ENCODE measurements around the gene SFT2D3. TPM values are rescaled to one million over a fixed set of nuclear protein-coding genes. Genes with fewer than 3 reads are reported as not detected.

The SFT2D3 gene
- total and polyA plus RNA-seq, 4 donors: 2.4 to 4.9 (median 4.7) TPM; not detected in 1

DNA sequence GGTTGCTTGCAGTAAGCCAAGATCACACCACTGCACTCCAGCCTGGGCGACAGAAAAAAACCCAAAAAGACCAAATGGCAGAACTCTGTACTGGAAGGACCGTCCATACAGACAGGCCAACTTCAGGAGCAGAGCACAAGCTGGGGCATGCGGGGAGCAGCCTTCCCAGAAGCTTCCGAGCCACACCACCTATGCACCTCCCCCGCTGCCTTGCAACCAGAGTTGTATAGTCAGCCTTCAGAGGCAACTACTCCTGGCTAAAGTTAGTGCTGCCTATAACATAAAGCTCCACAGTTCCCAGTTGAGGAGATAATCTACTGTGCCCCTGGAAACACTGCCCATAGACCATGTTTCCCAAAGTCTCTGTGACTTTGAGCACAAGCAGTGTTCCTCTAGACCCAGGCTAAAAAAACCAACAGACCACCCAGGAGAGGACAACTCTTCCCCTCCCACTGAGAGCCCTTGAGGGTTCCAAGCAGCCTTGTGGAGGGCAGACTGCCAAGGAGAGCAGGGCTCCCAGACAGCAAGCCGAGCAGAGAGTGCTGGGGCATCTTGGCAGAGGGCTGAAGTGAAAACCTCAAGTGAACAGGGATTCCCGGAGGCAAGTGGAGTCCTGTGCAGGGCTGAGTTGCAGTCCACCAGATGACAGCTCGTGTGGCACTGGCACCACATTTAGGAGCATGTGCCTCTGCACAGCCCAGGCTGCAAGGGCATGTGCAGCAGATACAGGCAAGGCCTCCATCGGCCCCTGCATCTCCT, 6.8 kb downstream of the SFT2D3 start:
- peaks cover 8 to 25% (median 18%) of the 10 kb centered on the region in 4 donors for H3K4me1 ChIP-seq (ENCODE audit: control insufficient read depth in 4 of 4, insufficient read depth in 4 of 4, low read length in 3 of 4)
- H3K27me3 ChIP-seq (ENCODE audit: control insufficient read depth in 4 of 4, insufficient read depth in 4 of 4, low read length in 3 of 4): no peaks in the 10 kb centered on the region
- TF ChIP-seq HNF4G (IDR thresholded peaks at IDR 0.05) (no peak), SP1 (IDR thresholded peaks at IDR 0.05) (no peak), YY1 (IDR thresholded peaks at IDR 0.05) (no peak), RAD21 (IDR thresholded peaks at IDR 0.05) (no peak), FOXA2 (IDR thresholded peaks at IDR 0.05) (no peak), HNF4A (conservative IDR thresholded peaks at IDR 0.05) (no peak), EGR1 (IDR thresholded peaks at IDR 0.05; ENCODE audit: low read depth in 2 of 2) (no peak), TAF1 (conservative IDR thresholded peaks at IDR 0.05) (no peak), GABPA (IDR thresholded peaks at IDR 0.05 in 1 of 2, conservative IDR thresholded peaks at IDR 0.05 in 1 of 2) (no peak), FOXA1 (IDR thresholded peaks at IDR 0.05) (no peak), RXRA (IDR thresholded peaks at IDR 0.05) (no peak), NR2F2 (IDR thresholded peaks at IDR 0.05) (no peak)
- TF ChIP-seq, protein P1, sequence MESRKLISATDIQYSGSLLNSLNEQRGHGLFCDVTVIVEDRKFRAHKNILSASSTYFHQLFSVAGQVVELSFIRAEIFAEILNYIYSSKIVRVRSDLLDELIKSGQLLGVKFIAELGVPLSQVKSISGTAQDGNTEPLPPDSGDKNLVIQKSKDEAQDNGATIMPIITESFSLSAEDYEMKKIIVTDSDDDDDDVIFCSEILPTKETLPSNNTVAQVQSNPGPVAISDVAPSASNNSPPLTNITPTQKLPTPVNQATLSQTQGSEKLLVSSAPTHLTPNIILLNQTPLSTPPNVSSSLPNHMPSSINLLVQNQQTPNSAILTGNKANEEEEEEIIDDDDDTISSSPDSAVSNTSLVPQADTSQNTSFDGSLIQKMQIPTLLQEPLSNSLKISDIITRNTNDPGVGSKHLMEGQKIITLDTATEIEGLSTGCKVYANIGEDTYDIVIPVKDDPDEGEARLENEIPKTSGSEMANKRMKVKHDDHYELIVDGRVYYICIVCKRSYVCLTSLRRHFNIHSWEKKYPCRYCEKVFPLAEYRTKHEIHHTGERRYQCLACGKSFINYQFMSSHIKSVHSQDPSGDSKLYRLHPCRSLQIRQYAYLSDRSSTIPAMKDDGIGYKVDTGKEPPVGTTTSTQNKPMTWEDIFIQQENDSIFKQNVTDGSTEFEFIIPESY (IDR thresholded peaks at IDR 0.05): no peak
- TF ChIP-seq, protein P2, sequence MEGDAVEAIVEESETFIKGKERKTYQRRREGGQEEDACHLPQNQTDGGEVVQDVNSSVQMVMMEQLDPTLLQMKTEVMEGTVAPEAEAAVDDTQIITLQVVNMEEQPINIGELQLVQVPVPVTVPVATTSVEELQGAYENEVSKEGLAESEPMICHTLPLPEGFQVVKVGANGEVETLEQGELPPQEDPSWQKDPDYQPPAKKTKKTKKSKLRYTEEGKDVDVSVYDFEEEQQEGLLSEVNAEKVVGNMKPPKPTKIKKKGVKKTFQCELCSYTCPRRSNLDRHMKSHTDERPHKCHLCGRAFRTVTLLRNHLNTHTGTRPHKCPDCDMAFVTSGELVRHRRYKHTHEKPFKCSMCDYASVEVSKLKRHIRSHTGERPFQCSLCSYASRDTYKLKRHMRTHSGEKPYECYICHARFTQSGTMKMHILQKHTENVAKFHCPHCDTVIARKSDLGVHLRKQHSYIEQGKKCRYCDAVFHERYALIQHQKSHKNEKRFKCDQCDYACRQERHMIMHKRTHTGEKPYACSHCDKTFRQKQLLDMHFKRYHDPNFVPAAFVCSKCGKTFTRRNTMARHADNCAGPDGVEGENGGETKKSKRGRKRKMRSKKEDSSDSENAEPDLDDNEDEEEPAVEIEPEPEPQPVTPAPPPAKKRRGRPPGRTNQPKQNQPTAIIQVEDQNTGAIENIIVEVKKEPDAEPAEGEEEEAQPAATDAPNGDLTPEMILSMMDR (IDR thresholded peaks at IDR 0.05; ENCODE audit: low read depth, low read length, missing input control): no peak
- TF ChIP-seq, protein P3, sequence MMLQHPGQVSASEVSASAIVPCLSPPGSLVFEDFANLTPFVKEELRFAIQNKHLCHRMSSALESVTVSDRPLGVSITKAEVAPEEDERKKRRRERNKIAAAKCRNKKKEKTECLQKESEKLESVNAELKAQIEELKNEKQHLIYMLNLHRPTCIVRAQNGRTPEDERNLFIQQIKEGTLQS (IDR thresholded peaks at IDR 0.05): no peak
- TF ChIP-seq, protein P4, sequence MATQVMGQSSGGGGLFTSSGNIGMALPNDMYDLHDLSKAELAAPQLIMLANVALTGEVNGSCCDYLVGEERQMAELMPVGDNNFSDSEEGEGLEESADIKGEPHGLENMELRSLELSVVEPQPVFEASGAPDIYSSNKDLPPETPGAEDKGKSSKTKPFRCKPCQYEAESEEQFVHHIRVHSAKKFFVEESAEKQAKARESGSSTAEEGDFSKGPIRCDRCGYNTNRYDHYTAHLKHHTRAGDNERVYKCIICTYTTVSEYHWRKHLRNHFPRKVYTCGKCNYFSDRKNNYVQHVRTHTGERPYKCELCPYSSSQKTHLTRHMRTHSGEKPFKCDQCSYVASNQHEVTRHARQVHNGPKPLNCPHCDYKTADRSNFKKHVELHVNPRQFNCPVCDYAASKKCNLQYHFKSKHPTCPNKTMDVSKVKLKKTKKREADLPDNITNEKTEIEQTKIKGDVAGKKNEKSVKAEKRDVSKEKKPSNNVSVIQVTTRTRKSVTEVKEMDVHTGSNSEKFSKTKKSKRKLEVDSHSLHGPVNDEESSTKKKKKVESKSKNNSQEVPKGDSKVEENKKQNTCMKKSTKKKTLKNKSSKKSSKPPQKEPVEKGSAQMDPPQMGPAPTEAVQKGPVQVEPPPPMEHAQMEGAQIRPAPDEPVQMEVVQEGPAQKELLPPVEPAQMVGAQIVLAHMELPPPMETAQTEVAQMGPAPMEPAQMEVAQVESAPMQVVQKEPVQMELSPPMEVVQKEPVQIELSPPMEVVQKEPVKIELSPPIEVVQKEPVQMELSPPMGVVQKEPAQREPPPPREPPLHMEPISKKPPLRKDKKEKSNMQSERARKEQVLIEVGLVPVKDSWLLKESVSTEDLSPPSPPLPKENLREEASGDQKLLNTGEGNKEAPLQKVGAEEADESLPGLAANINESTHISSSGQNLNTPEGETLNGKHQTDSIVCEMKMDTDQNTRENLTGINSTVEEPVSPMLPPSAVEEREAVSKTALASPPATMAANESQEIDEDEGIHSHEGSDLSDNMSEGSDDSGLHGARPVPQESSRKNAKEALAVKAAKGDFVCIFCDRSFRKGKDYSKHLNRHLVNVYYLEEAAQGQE (IDR thresholded peaks at IDR 0.05): no peak
- no peaks in the 10 kb centered on the region for H3K9me3 ChIP-seq (ENCODE audit: control insufficient read depth in 4 of 4, low read length in 3 of 4)
- no peak for DNase-seq (ENCODE audit: low spot score)
- H3K4me3 ChIP-seq (ENCODE audit: low read depth in 1 of 3, low read length in 3 of 3): no peak overlapping the region
- H3K27ac ChIP-seq (ENCODE audit: low read depth in 1 of 2, low read length in 2 of 2): no peak overlapping the region
- H3K36me3 ChIP-seq (ENCODE audit: control insufficient read depth in 4 of 4, insufficient read depth in 3 of 4, low read depth in 1 of 4, low read length in 3 of 4): peaks cover 5 to 24% (median 21%) of the 10 kb centered on the region in 4 donors
- WGBS: 94% methylated on average over 9 of the region's 9 CpGs
- H3K9ac ChIP-seq (ENCODE audit: low read depth in 1 of 2, low read length in 2 of 2): no peak overlapping the region
